ENCODE results near the gene MICALL2. TPM values are rescaled to one million over a fixed set of nuclear protein-coding genes. Genes with fewer than 3 reads are reported as not detected.

The MICALL2 gene
- total RNA-seq, 2 donors from 2014 or later, result 23.3 to 26.7 TPM

DNA sequence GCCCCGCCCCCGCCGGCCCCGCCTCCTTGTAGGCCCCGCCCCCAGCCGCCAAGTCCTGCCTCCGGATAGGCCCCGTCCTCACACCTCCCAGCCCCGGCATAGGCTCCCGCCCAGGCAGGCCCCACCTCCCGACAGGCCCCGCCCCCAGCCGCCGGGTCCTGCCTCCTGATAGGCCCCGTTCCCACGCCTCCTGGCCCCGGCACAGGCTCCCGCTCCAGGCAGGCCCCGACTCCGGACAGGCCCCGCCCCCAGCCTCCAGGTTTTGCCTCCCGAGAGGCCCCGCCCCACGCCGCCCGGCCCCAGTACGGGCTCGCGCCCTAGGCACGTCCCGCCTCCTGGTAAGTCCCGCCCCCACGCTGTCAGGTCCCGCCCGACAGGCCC is 232 bp upstream of the MICALL2 start:
- H3K9me3 ChIP-seq, result no peaks in the 10 kb centered on the region
- 0% methylated on average over 23 of the region's 35 CpGs; no CpG with 5 or more reads in 1 of the 2 donors for WGBS, 2 donors
- intact Hi-C loops (cut with DNase I), result no loop called here
- H3K36me3 ChIP-seq (replicated peaks in 1 of 2; ENCODE audit: insufficient read depth in 1 of 2, low read depth in 2 of 2), result no peaks in the 10 kb centered on the region
- ATAC-seq (peak; percentile 87), DNase-seq (peak; percentile 100)
- H3K4me1 ChIP-seq, result peaks cover 61% of the 10 kb centered on the region
- peak overlapping the region in 1 of 2 donors; percentile 74 for H3K4me3 ChIP-seq
- peak overlapping the region; percentile 73 to 91 (median 83) for H3K27ac ChIP-seq
- H3K27me3 ChIP-seq, result no peaks in the 10 kb centered on the region
- no peak for TF ChIP-seq POLR2A (IDR thresholded peaks at IDR 0.05)
- TF ChIP-seq, protein P1, sequence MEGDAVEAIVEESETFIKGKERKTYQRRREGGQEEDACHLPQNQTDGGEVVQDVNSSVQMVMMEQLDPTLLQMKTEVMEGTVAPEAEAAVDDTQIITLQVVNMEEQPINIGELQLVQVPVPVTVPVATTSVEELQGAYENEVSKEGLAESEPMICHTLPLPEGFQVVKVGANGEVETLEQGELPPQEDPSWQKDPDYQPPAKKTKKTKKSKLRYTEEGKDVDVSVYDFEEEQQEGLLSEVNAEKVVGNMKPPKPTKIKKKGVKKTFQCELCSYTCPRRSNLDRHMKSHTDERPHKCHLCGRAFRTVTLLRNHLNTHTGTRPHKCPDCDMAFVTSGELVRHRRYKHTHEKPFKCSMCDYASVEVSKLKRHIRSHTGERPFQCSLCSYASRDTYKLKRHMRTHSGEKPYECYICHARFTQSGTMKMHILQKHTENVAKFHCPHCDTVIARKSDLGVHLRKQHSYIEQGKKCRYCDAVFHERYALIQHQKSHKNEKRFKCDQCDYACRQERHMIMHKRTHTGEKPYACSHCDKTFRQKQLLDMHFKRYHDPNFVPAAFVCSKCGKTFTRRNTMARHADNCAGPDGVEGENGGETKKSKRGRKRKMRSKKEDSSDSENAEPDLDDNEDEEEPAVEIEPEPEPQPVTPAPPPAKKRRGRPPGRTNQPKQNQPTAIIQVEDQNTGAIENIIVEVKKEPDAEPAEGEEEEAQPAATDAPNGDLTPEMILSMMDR (IDR thresholded peaks at IDR 0.05), result no peak

GRCh38 chr7:1457949-1458682 is 1.2 kb downstream of the MICALL2 start:
- DNase-seq (peak in 1 of 4 donors; percentile 44), ATAC-seq (no peak)
- Histone ChIP-seq H3K4me1 (peaks cover 71% of the 10 kb centered on the region), H3K36me3 (replicated peaks in 1 of 2; ENCODE audit: insufficient read depth in 1 of 2, low read depth in 2 of 2) (no peaks in the 10 kb centered on the region), H3K4me3 (peak overlapping the region in 1 of 2 donors; percentile 74), H3K9me3 (no peaks in the 10 kb centered on the region), H3K27ac (peak overlapping the region; percentile 41 to 91 (median 83)), H3K27me3 (no peaks in the 10 kb centered on the region)
- WGBS, 2 donors, result 20 to 36% methylated on average over 4 to 23 of the region's 23 CpGs
- no peak for TF ChIP-seq POLR2A (IDR thresholded peaks at IDR 0.05)
- TF ChIP-seq, protein P1 (IDR thresholded peaks at IDR 0.05), result no peak
- intact Hi-C loops (cut with DNase I), result no loop called here

- TF ChIP-seq, protein P1 (IDR thresholded peaks at IDR 0.05), result no peak
- no peak for TF ChIP-seq POLR2A (IDR thresholded peaks at IDR 0.05)
- no peaks in the 10 kb centered on the region for H3K9me3 ChIP-seq
- WGBS, 2 donors, result 55 to 79% methylated on average over 8 to 17 of the region's 18 CpGs
- no peaks in the 10 kb centered on the region for H3K27me3 ChIP-seq
- DNase-seq, result no peak
- intact Hi-C loops (cut with DNase I), result no loop called here
- no peaks in the 10 kb centered on the region for H3K36me3 ChIP-seq (replicated peaks in 1 of 2; ENCODE audit: insufficient read depth in 1 of 2, low read depth in 2 of 2)
- no peak overlapping the region for H3K4me3 ChIP-seq
- no peak overlapping the region for H3K27ac ChIP-seq
- ATAC-seq, result no peak
- H3K4me1 ChIP-seq, result peaks cover 71% of the 10 kb centered on the region
Observed at GRCh38 chr7:1457059-1457948, 2.0 kb downstream of the MICALL2 start.

DNA sequence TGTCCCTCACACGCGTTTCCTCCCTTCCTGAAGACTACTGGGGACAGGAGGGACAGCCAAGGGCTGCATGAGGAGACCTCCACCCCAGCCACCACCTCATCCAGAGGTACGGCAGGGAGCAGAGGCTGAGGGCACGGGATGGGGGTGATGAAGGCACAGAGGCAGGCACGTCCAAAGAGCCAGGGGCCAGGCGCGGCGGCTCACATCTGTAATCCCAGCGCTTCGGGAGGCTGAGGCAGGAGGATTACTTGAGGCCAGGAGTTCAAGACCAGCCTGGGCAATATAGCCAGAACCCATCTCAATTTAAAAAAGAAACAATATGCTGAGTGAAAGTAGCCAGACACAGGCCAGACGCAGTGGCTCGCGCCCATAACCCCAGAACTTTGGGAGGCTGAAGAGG is 3.3 kb downstream of the MICALL2 start:
- intact Hi-C loops (cut with DNase I), result no loop called here
- Histone ChIP-seq H3K36me3 (replicated peaks in 1 of 2; ENCODE audit: insufficient read depth in 1 of 2, low read depth in 2 of 2) (no peaks in the 10 kb centered on the region), H3K27ac (peak overlapping the region; percentile 83 to 96 (median 90)), H3K4me1 (peaks cover 62% of the 10 kb centered on the region), H3K4me3 (no peak overlapping the region), H3K9me3 (no peaks in the 10 kb centered on the region), H3K27me3 (no peaks in the 10 kb centered on the region)
- TF ChIP-seq POLR2A (IDR thresholded peaks at IDR 0.05), result no peak
- TF ChIP-seq, protein P1 (IDR thresholded peaks at IDR 0.05), result no peak
- DNase-seq (no peak), ATAC-seq (no peak)
- WGBS, 2 donors, result 73 to 79% methylated on average over 13 of the region's 13 CpGs

All from body of pancreas (tissue), 4 donors.